ENCODE measurements around the gene TERT.

DNA sequence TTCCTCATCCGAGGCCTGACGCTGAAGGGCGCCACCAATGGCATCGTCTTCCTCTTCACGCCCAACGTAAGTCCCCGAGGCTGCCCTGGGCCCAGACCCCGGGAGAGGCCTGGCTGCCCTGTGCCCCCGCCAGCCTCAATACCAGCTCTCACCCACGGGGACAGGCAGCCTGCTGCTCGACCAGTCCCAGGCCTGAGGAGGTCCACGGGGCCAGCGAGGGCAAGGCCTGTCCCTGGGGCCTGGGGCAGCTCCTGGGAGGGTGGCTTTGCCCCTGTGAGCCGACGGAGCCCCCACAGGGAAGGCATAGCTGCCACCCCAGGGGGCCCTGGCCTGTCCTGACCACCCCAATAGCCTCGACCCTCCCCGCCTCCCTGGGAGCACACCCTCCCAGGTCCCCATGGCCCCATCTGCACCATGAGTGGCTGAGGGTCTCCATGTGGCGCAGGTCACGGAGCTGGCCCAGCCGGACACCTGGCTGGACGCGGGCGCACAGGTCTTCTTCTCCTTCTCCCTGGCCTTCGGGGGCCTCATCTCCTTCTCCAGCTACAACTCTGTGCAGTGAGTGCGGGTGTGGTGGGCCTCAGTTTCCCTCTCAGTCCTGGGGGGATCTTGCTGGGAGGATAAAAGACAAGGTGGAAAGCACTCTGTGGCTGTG is 81.2 kb downstream of the TERT start:
- TF ChIP-seq, protein P1, sequence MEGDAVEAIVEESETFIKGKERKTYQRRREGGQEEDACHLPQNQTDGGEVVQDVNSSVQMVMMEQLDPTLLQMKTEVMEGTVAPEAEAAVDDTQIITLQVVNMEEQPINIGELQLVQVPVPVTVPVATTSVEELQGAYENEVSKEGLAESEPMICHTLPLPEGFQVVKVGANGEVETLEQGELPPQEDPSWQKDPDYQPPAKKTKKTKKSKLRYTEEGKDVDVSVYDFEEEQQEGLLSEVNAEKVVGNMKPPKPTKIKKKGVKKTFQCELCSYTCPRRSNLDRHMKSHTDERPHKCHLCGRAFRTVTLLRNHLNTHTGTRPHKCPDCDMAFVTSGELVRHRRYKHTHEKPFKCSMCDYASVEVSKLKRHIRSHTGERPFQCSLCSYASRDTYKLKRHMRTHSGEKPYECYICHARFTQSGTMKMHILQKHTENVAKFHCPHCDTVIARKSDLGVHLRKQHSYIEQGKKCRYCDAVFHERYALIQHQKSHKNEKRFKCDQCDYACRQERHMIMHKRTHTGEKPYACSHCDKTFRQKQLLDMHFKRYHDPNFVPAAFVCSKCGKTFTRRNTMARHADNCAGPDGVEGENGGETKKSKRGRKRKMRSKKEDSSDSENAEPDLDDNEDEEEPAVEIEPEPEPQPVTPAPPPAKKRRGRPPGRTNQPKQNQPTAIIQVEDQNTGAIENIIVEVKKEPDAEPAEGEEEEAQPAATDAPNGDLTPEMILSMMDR (conservative IDR thresholded peaks at IDR 0.05; ENCODE audit: low read depth, low read length), result no peak
- TF ChIP-seq EZH2 (IDR thresholded peaks at IDR 0.05; ENCODE audit: low read length, unreplicated experiment) (no peak), EZH2phosphoT487 (IDR thresholded peaks at IDR 0.05; ENCODE audit: borderline replicate concordance, low read length) (no peak)

All from PC-3 (cell line).